Subcutaneous adipose tissue (tissue), 4 donors: Measurements from ENCODE around the gene NPR3. TPM values are rescaled to one million over a fixed set of nuclear protein-coding genes. Genes with fewer than 3 reads are reported as not detected.

Experiments
- total RNA-seq, 4 donors: library from RNA; depleted of rRNA; stranded (reverse); fragments of >200 nt; gene quantifications; one replicate each; pipeline ENCODE4 v1.1.0, GENCODE V29; 2016
- TF ChIP-seq, protein P1 (sequence below): fragments of 450-650 bp; IDR thresholded peaks from one replicate; pipeline ENCODE4 v1.5.1; 2016; ENCODE audit warnings: low read depth, mild to moderate bottlenecking, control low read depth, antibody characterized with exemption, moderate library complexity

Gene NPR3
- total RNA-seq, 4 donors from 2014 or later, result 5.6 to 45.4 (median 23.0) TPM

DNA sequence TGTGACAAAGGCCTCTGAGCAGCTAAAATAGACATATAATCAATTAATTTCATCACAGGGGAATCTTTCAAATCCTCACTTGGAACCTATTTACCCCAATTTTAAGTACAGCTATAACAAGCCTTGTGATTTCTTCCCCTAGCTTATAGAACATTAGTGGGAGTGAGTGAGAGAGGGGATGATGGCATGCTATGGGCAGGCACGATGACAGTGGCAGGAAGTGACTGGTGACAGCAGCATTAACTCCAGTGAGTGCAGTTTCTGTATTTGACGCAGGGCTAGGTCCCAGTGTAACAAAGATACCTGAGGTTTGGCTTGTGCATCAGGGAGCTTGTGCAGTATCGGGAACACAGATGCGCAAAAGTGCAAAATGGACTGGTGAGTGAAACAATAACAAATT lies 54.1 kb downstream of the NPR3 start:
- TF ChIP-seq, protein P1, sequence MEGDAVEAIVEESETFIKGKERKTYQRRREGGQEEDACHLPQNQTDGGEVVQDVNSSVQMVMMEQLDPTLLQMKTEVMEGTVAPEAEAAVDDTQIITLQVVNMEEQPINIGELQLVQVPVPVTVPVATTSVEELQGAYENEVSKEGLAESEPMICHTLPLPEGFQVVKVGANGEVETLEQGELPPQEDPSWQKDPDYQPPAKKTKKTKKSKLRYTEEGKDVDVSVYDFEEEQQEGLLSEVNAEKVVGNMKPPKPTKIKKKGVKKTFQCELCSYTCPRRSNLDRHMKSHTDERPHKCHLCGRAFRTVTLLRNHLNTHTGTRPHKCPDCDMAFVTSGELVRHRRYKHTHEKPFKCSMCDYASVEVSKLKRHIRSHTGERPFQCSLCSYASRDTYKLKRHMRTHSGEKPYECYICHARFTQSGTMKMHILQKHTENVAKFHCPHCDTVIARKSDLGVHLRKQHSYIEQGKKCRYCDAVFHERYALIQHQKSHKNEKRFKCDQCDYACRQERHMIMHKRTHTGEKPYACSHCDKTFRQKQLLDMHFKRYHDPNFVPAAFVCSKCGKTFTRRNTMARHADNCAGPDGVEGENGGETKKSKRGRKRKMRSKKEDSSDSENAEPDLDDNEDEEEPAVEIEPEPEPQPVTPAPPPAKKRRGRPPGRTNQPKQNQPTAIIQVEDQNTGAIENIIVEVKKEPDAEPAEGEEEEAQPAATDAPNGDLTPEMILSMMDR, result no peak

DNA sequence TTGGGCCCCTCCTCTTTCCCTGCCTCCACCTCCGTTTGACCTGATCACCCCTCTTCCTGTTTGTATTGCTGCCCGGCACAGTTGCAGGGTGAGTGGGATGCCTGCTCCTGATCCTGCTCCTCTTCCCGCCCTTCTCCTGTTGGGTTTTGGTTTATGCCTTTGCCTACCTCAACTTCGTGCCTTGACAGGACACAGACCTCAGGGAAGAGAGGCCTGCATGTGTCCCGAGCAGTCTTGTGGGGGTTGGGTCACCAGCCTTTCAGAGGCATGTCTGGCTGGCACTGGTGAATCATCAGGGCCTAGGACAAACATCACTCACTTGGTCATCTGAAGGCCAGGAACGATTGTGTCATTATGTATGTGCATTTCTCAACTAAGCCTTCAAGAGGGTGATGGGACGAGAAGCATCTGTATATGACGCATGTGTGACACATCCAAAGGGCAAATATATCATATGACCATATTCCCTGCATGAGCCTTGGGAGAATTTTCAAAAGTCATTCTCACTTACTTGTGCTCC lies 56.9 kb downstream of the NPR3 start:
- TF ChIP-seq, protein P1, result no peak

DNA sequence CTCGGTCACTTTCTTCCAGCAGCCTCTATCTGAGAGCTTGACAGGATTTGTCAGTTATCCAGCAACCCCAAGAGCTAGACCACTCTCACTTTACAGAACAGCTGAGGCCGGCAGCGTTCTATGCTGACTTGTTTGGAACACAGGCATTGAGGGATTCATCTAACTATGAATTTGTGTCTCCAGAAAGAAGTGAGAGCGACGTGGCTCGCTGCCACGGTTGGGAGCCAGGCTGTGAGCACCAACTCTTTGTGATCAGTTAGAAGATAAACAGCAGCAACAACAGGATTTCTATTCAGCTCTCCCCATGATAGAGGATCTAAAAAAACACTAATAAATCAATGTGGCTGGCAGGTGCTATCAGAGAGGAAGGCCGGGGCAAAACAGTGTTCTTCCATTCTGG lies 58.6 kb downstream of the NPR3 start:
- TF ChIP-seq, protein P1, result no peak

DNA sequence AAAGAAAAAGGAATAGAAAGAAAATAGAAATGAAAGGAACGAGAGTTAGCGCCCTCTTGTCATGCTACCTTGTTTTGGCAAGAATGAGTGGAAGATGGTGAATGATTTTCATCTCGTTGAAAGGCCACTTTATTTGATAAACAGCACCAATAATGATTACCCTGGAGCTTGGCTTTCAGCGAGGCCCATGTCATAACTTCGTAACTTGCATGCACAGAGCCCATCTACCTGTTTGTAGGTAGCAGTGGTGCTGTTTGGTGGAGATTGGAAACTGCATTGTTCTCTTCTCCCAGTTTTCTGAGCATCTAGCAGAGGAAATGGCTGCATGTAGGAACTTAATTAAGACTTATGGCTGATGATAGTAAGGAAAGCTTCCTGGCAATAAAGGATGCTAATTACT lies 59.3 kb downstream of the NPR3 start:
- TF ChIP-seq, protein P1, result no peak

DNA sequence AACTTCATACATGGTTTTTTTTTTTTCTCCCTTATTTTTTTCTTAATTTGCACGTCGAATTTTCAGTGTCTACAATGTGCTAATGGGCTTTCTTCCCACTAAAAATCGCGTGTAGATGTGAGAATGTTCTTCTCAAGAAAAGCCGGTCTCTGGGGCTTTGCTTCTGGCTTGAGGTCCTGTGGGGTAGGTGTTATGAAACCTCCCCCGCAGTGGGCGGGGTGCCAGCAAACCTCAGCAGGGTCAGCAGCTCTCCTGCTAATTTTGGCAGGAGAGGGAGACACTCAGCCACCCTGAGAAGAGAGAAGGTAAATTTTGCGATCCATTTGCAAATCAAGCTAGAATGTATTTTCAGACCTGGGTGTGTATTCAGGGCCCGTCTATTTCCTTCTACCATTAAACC lies 59.9 kb downstream of the NPR3 start:
- TF ChIP-seq, protein P1, result no peak

DNA sequence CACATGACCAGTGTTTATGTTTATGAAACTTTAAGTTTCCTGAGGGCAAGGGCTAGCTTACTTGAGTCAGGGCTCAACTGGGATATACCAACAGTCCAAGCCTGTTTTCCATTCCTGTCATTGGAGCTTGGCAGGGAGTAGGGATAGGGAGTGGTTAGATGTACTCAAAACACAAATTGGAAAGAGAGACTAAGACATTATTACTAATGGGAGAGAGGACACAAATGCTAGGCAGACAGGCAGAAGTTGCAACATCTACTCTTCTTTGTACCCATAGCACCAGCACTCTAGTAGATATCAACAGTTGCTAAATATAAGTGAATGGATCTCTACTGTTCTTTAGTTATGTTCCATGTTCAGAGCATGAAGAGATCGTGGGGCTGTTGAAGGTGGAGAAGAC lies 62.8 kb downstream of the NPR3 start:
- TF ChIP-seq, protein P1, result no peak

DNA sequence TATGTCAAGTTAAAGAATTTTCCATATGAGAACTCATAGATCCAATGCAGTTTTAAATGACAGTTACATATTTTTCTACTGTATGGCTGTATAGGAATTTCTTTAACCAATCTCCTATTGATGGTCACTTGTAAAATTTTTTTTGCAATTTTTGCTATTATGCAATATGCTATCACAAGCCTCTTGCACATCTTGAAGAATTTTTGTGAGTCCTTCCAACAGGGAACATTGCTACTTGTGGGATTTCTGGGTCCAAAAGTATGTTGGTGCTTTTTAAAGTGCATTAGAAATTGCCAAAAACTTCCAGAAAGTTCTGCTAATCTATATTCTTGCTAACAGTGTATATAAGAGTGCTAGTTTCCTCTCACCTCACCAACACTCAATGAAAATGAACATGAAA lies 65.1 kb downstream of the NPR3 start:
- TF ChIP-seq, protein P1, result no peak
